ENCODE data around the gene LELP1. TPM values are rescaled to one million over a fixed set of nuclear protein-coding genes. Genes with fewer than 3 reads are reported as not detected.
"Not testable (repeated sequence)": the region's sequence is repeated elsewhere in the genome, so short reads cannot be mapped to it uniquely, and the experiment has no call there.

LELP1 gene
- total RNA-seq: not detected

DNA sequence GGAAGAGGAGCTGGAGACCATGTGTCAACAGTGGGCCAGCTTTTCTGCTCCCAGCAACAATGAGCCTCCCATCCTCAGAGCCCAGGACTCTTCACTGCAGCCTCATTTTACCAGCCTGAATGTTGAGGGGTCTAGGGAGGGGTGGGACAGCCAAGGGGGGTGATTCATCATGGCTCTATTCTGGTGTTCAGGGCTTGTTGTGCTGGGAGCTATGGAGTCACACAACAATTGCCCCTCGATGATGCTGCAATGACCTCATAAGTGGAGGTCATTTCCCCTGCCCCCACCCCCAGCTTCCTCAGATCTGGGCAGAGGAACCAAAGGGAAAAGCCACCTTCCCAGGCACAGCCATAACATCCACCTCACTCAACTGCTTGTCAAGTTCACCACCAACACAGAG lies at the start of gene LELP1:
LELP1 (plus strand) TSS at position 301 of the 400 bp plus-strand sequence. CDS start 1,278 bp downstream, outside the sequence.
- DNase-seq (ENCODE audit: low spot score) (no peak), ATAC-seq (no peak)
- intact Hi-C loops (cut with DNase I): no loop called here

DNA sequence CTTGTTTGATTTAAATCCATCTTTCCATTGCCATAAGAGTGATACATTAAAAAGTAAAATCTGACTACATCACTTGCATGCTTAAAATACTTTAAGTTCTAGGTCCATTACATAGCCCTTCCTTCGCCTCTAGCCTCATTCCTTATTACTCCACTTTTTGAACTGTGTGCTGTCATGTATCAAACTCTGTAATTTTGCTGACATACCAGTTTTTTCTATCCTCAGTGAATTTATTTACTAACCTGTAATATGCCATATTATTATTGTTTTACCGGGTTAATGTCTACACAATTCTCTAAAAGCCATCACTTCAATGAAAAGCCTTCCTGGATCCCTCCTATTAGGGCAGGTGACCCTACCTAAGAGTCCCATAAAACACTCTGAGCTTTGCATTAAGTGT lies 47.7 kb upstream of the LELP1 start:
- intact Hi-C loops (cut with DNase I): no loop called here
- ATAC-seq (no peak), DNase-seq (ENCODE audit: low spot score) (no peak)

DNA sequence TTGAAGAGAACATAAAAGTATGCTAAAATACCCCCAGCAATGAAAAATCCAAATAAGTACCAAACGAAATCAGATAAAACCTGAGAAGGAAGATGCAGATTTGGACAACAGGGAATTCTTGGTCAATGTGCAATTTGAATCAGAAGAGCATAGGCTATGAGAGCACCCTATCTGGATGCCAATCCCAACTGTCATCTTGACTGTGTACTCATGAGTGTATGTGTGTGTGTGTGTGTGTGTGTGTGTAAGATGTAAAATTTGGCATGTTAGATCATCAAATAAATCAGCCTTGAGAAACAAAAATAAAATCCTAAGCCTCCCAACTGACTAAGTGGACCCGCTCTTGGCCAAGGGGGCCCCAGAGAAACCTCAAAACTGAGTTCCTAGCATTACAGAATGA lies 34.5 kb upstream of the LELP1 start:
- intact Hi-C loops (cut with DNase I): no loop called here
- no peak for DNase-seq (ENCODE audit: low spot score)
- no peak for ATAC-seq

DNA sequence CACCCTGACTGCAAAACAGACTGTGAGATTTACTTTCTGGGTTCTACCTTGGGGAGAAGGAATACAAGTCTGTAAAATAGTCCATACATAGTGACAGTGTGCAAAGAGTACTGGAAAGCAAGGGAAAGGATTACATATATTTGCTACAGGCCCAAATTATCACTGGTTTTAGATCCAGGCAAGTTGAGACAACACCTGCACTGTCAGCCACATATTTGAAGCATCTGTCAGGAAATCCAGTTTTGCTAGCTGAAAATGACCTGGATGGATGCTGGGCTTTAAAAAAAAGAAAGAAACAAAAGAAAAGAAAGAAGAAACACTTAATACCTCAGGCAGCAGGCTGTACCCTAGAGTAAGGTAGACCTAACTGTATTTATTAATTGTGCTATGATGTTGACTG lies 28.6 kb upstream of the LELP1 start:
- DNase-seq (ENCODE audit: low spot score): no peak
- intact Hi-C loops (cut with DNase I): no loop called here
- no peak for ATAC-seq

DNA sequence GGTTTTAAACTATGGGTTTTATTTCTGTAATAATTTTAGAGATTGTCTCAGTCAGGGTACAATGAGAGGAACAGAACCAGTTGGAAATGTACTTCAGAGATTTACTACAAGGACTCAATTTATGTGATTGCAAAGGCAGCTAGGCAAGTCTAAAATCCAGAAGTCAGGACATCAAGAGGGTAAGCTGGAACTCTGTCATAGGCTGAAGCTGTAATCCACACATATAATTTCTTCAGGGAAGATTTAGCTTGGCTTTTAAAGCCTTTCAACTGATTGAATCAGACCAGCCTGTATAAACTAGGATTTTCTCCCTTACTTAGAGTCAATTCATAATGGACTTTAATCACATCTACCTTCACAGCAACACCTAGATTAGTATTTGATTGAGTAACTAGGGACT lies 24.3 kb upstream of the LELP1 start:
- intact Hi-C loops (cut with DNase I): no loop called here
- ATAC-seq (no peak), DNase-seq (ENCODE audit: low spot score) (no peak)

DNA sequence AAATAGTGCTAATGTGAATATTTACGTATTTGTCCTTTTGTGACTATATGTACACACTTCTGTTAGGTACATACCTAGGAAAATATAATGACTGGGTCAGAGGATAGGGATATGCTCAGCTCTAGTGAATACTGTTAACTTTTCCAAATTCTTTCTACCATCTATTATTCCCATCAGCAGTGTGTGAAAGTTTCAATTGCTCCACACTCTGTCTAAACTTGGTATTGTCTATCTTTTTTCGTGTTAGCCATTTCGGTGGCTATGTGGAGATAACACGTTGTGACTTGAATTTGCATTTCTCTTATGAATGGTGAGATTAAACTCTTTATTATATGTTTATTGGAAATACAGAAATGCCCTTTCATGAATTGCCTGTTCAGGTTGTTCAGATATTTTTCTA lies 22.7 kb upstream of the LELP1 start:
- intact Hi-C loops (cut with DNase I): no loop called here
- no peak for DNase-seq (ENCODE audit: low spot score)
- ATAC-seq: no peak

DNA sequence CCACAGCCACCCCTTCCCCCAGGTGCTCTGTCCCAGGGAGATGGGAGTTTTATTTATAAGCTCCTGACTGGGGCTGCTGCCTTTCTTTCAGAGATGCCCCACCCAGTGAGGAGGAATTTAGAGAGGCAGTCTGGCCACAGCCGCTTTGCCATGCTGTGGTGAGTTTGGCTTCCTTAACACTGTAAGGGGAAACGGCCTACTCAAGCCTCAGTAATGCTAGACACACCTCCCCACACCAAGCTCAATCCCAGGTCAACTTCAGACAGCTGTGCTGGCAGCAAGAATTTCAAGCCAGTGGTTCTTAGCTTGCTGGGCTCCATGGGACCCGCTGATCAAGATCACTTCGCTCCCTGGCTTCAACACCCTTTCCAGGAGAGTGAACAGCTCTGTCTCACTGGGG lies 14.9 kb upstream of the LELP1 start:
- DNase-seq (ENCODE audit: low spot score); intact Hi-C loops (cut with DNase I); ATAC-seq: not testable (repeated sequence)

DNA sequence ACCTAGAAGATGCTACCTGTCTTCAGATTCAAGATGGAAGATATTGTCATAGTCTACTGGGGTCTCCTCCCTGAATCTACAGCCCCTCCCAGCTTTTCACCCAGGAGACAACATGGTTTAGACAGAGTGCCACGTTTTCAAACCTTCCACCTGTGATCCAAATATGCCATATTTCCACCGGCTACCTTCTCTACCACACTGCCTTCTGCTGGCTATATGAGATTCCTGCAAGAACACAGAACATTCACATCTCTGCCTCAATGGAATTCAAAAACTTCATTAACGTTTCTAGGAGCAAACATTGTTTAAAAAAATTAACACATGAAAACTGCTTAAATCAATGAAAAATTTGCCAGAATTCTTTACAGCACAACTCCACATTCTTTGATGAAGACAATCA lies 12.9 kb upstream of the LELP1 start:
- DNase-seq (ENCODE audit: low spot score) (no peak), ATAC-seq (no peak)
- intact Hi-C loops (cut with DNase I): no loop called here

DNA sequence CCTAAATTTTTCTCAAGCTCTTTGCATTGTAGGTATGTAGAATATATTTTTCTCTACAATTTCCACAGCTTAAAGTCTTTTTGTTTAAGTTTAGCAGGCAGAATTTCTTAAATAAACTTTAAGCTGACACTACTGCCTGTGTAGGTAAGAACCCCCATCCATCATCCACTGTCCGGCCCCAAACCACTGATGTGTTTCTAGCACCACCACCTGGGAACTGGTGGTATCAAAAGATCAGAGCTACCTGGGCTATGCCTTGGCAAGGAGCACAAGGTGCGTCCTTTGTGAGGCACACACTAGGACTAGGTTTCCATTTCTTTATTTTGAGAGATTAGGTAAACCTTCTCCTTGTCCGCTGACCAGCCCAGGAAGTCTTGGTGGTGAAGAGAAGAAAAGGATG lies 10.5 kb upstream of the LELP1 start:
- no peak for DNase-seq (ENCODE audit: low spot score)
- intact Hi-C loops (cut with DNase I): no loop called here
- ATAC-seq: no peak

DNA sequence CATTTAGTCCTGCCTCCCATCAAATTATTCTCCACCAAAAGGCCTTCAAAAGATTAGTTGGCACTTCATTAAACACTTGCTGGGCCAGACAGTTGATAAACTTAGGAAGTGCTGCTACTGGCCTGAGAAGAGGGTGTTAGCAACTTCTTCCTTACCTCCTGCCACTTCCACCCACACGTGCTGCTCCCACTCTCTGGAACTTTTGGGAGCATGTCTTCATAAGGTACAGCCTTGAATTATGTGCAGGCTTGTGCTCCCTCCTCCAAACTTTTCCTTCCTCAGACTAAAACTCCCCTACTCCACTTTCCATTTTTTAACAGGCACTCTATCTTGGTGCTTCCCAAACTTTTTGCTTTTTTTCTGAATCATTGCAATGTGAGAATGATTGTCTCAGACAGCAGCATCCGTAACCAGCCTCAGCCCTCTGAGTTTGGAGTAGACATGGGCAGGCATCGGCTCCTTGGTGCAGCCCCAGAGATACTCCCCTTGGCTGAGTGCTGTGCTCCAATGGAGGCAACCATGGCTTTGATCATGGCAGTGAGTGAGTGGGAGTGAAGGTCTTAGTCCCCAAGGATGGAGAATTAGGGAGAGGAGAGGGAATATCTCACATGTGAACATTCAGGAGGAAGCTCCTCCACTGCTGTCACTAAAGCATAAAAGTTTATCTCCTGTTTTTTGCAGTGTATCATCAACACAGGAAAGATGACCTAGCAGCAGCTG lies 8.7 kb upstream of the LELP1 start:
- intact Hi-C loops (cut with DNase I): no loop called here
- ATAC-seq: no peak
- DNase-seq (ENCODE audit: low spot score): no peak

DNA sequence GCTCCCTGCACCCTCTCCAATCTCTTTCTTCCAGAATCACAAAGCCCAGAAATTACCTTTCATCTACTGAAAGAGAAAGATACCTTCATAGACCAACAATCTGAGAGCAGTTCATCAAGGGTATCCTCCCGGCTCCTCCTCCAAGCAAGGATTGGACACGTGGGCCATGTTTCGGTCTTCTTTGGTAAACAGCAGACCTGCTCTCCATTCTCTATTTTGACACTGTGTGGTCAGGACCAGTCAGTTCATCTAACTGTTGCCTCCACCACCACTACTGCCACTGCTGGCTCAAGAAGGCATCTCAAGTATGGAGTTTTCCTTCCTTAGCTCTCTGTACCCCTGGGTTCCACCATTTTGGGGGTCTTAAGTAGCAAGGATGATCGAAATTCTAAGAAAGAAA lies 8.0 kb upstream of the LELP1 start:
- DNase-seq (ENCODE audit: low spot score) (no peak), ATAC-seq (no peak)
- intact Hi-C loops (cut with DNase I): no loop called here

DNA sequence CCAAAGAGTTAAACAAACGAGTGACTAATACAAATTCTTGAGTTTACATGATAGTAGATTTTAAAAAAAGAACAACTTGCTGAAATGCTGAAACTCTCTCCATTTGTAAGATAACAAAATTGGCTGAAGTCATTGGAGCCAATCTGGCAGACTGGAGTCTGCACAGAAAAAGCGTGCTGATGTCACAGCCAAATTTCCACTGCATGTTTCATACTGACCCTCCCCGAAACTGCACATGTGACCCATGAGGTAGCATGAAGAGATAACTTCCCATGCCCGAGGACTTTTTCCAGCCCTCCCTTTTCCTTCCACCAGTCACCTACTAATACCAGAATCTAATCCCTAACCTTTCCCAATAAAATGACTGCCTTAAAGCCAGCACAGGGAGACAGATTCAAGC lies 1.2 kb upstream of the LELP1 start:
- ATAC-seq: no peak
- intact Hi-C loops (cut with DNase I): no loop called here
- DNase-seq (ENCODE audit: low spot score): no peak

DNA sequence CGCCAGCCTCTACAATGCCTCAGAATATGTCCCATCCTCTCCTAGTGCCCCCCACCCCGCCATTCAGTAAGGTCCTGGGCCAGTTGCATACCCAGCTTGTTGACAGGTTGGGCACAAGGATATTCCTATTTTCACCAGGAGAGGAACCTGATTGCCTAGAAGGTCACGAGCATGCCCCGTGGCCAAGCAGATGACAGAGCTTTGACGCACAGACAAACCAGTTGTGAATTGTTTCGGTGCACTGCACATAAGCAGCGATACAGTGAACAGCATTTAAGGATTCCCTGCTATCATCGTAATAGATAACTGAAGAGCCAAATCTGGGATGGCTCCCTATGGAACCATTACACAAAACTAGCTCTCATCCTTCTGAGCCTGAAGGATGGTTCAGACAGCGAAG lies 3.4 kb downstream of the LELP1 start:
- ATAC-seq (no peak), DNase-seq (ENCODE audit: low spot score) (no peak)
- intact Hi-C loops (cut with DNase I): no loop called here

DNA sequence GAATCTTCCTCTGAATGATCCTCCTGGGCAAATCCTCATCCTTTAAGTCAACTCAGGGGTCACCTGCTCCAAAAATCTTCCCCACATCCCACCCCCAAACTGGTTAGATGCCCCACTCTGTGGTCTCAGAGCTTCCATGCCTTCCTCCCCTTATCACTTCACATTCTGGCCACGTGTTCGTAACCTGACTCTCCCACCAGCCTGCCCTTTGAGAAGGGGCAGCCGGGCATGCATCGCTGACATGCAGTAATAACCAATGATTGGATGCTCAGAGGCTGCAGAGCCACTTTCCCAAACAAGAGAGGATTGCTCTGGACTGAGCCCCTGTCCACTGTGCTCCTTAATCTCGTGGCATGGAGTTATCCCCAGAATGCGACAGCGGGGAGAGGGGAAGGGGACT lies 7.0 kb downstream of the LELP1 start:
- DNase-seq (ENCODE audit: low spot score) (no peak), ATAC-seq (no peak)
- intact Hi-C loops (cut with DNase I): no loop called here

DNA sequence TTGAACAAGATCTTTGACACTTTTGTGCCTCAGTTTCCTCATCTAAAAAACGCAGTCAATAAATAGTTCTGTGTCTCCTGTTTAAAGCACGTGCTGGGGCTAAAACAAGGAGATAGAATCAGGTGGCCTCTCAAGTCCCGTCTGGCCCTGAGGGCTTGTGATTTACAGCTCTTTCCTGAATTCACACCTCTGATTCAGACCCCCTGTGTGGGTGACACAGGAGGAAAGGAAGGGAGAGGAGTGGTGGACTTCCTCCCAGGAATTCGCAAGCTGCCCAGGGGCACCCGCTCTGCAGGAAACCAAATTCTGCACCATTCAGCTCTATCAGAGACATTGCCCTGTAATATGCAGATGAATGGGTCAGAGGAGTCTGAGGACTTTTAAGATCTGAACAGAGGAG lies 9.0 kb downstream of the LELP1 start:
- no peak for DNase-seq (ENCODE audit: low spot score)
- intact Hi-C loops (cut with DNase I): no loop called here
- no peak for ATAC-seq

DNA sequence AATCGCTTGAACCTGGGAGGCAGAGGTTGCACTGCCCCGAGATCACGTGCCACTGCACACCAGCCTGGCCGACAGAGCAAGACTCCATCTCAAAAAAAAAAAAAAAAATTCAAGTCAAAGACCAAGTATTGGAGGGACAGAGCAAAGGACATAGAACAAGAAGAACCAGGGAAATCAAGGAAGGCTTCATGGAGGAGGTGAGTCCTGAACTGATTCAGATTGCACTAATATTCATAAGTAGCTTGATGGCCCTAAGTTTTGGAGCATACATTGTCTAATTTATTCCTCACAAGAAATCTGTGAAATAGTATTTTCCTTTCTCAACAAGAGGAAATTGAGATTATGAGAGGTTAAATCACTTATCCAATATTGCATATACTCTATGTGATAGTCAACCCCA lies 10.3 kb downstream of the LELP1 start:
- intact Hi-C loops (cut with DNase I): no loop called here
- no peak for ATAC-seq
- no peak for DNase-seq (ENCODE audit: low spot score)

DNA sequence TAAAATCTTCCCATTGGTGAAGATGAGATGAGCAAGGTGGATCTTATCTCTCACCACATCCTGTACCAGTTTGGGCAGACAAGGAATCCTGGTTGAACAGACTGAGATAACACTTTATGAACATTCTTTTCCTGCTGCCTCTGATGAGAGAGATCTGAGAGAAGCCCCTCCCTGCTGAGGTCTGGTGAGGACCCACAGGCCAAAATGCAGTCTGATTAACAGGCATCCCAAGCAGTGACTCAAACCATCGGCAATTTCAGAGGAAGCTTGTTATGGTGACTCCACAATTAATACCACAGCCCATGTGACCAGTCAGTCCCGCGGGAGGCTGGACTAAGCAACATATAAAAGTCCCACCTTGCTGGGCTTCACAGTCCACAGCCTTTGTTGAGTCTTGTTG lies 14.0 kb downstream of the LELP1 start, which contains the start of gene PRR9:
PRR9 (plus strand) TSS at position 373 of the 400 bp plus-strand sequence. CDS start 561 bp downstream, outside the sequence.
- intact Hi-C loops (cut with DNase I): no loop called here
- ATAC-seq (no peak), DNase-seq (ENCODE audit: low spot score) (no peak)

DNA sequence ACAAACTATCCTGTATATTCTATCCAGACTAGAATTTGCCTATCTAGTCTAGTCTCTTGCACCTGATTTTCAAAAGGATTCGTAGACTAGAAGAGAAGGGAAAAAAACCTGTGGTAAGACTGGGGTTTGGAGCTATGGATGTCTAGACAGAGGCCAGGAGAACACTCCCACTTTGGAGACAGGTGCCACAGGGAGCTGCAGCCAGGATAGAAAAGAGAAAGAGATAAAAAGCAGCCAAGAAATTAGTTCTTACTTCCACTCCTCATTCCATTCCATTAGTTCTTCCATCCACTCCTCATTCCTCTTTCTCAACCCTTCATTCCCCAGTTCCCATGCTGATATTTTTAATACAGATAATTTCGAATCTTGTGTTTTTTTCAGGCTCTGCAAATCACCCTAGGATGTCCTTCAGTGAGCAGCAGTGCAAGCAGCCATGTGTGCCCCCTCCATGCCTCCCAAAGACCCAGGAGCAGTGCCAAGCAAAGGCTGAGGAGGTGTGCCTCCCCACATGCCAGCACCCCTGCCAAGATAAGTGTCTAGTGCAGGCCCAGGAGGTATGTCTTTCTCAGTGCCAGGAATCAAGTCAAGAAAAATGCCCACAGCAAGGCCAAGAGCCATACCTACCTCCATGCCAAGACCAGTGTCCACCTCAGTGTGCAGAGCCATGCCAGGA lies 14.7 kb downstream of the LELP1 start:
- intact Hi-C loops (cut with DNase I): no loop called here
- no peak for DNase-seq (ENCODE audit: low spot score)
- no peak for ATAC-seq

DNA sequence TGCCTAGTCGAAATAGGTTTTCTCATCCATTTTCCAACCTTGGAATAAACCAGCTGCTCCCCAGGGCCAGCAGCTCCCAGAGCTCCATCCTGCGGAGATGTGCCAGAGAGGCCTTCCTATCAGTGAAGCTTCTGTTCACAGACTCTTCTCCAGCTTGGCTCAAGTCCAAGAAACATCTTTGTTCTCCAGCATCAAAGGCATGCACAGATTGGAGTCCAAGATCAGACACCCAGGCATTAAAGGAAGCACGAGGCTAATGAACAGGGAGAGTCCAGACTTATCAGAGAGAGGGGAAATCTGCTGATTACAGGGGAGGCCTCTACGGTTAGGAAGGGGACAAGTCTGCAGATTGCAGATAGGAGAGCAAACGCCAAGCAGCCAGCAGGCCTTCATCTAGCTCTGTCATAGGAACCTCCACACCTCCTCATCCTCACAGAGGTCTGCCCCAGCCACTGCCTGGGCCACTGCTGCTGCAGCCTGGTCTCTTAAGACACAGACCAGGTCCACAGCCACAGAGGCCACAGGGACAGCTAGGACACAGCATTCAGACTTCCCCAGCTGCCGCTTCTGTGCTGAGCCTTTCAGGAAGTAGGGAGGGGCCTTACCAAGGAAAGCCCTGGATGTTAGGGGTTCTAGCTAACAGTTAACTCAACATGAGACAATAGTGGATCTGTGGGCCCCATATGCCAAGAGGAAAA lies 17.5 kb downstream of the LELP1 start:
- DNase-seq (ENCODE audit: low spot score) (no peak), ATAC-seq (no peak)
- intact Hi-C loops (cut with DNase I): loop anchor here (5.0 kb wide), 1 partner anchor 957 kb away; no protein-coding TSS in a partner anchor

Data from sciatic nerve (tissue), 2 donors.